HepG2 (cell line): ENCODE results near the gene SGPL1. TPM values are rescaled to one million over a fixed set of nuclear protein-coding genes. Genes with fewer than 3 reads are reported as not detected.

Source experiments
- JUND ChIP-seq: sonication (generic); formaldehyde crosslinking; IDR thresholded peaks from 2 replicates; pipeline ENCODE4 v1.8.0; 2022; ENCODE audit warnings: mild to moderate bottlenecking, missing genetic modification reagents
- KDM5B ChIP-seq: sonication (generic); formaldehyde crosslinking; IDR thresholded peaks from 2 replicates; pipeline ENCODE4 v1.4.0; 2020; ENCODE audit warnings: missing genetic modification reagents, mild to moderate bottlenecking, borderline replicate concordance
- NR2F2 ChIP-seq: IDR thresholded peaks from 2 replicates; pipeline ENCODE4 v1.6.1; 2012; ENCODE audit warnings: low read depth, inconsistent platforms, borderline replicate concordance
- RBM39 ChIP-seq: fragments of 200-400 bp; formaldehyde crosslinking; IDR thresholded peaks from one replicate; pipeline ENCODE4 v1.6.1; 2018; ENCODE audit warnings: antibody characterized with exemption, mild to moderate bottlenecking, low read depth, low read length; ENCODE audit not compliant: poor library complexity, severe bottlenecking
- REXO4 ChIP-seq: sonication (generic); formaldehyde crosslinking; IDR thresholded peaks from 2 replicates; pipeline ENCODE4 v1.8.0; 2022; ENCODE audit warnings: missing genetic modification reagents, mild to moderate bottlenecking, borderline replicate concordance
- SETDB1 ChIP-seq: sonication (generic); formaldehyde crosslinking; IDR thresholded peaks from 2 replicates; pipeline ENCODE4 v1.5.1; 2020; ENCODE audit warnings: missing genetic modification reagents, mild to moderate bottlenecking, borderline replicate concordance
- SP1 ChIP-seq, 2 experiments: fragments of 450-650 bp in 1 of 2; sonication (generic) in 1 of 2; formaldehyde crosslinking in 1 of 2; IDR thresholded peaks; 2 replicates each; pipeline versions ENCODE4 v1.4.0 to v1.6.1; 2016 to 2020; ENCODE audit warnings: missing genetic modification reagents in 1 of 2
- TCF7 ChIP-seq: sonication (generic); IDR thresholded peaks from 2 replicates; pipeline ENCODE4 v1.6.1; 2016; ENCODE audit warnings: antibody characterized with exemption, low read depth
- ZNF12 ChIP-seq: sonication (generic); formaldehyde crosslinking; IDR thresholded peaks from 2 replicates; pipeline ENCODE4 v1.5.0; 2020; ENCODE audit warnings: missing genetic modification reagents
- ZNF138 ChIP-seq: sonication (generic); formaldehyde crosslinking; IDR thresholded peaks from 2 replicates; pipeline ENCODE4 v1.5.0; 2020; ENCODE audit warnings: mild to moderate bottlenecking, low read depth, missing genetic modification reagents
- ZNF230 ChIP-seq: sonication (generic); formaldehyde crosslinking; IDR thresholded peaks from 2 replicates; pipeline ENCODE4 v1.4.0; 2020; ENCODE audit warnings: mild to moderate bottlenecking, missing genetic modification reagents
- ZNF234 ChIP-seq: sonication (generic); formaldehyde crosslinking; conservative IDR thresholded peaks from 2 replicates; pipeline ENCODE4 v1.5.1; 2020; ENCODE audit warnings: mild to moderate bottlenecking, missing genetic modification reagents
- ZNF382 ChIP-seq: sonication (generic); formaldehyde crosslinking; IDR thresholded peaks from 2 replicates; pipeline ENCODE4 v1.5.0; 2020; ENCODE audit warnings: missing genetic modification reagents, mild to moderate bottlenecking, borderline replicate concordance
- ZNF530 ChIP-seq: sonication (generic); formaldehyde crosslinking; IDR thresholded peaks from 2 replicates; pipeline ENCODE4 v1.5.0; 2020; ENCODE audit warnings: low read depth, mild to moderate bottlenecking, missing genetic modification reagents
- ZNF766 ChIP-seq: sonication (generic); formaldehyde crosslinking; IDR thresholded peaks from 2 replicates; pipeline ENCODE4 v1.5.0; 2020; ENCODE audit warnings: missing genetic modification reagents, borderline replicate concordance
- ZNF777 ChIP-seq: sonication (generic); formaldehyde crosslinking; IDR thresholded peaks from 2 replicates; pipeline ENCODE4 v1.4.0; 2020; ENCODE audit warnings: missing genetic modification reagents
- ZNF781 ChIP-seq: sonication (generic); formaldehyde crosslinking; IDR thresholded peaks from 2 replicates; pipeline ENCODE4 v1.5.1; 2020; ENCODE audit warnings: borderline replicate concordance, mild to moderate bottlenecking, missing genetic modification reagents; ENCODE audit errors: not compliant biosample characterization
- polyA plus RNA-seq, 8 experiments: library from polyadenylated mRNA; depleted of rRNA in 3 of 8; stranded (reverse) in 7 of 8; unstranded in 1 of 8; fragments of >200 nt; fragmentation: Illumina TruSeq in 4 of 8; extraction: Trizol in 4 of 8; gene quantifications; 2 replicates each; pipeline versions ENCODE4 v1.2.1 to v1.2.3, GENCODE V29; 2011 to 2016; ENCODE audit warnings: low read depth in 4 of 8, missing spikeins in 1 of 8, mixed read lengths in 1 of 8; ENCODE audit not compliant: insufficient read depth in 1 of 8
- total RNA-seq, 5 experiments: library from RNA; depleted of rRNA; stranded (reverse); fragments of >200 nt; fragmentation: Illumina TruSeq; extraction: Trizol; gene quantifications; 2 replicates each; pipeline ENCODE4 v1.2.3, GENCODE V29; 2016; ENCODE audit warnings: low read depth in 1 of 5
- TF ChIP-seq, protein P1 (sequence below): sonication (generic); formaldehyde crosslinking; conservative IDR thresholded peaks from 2 replicates; pipeline ENCODE4 v1.8.1; 2023; ENCODE audit warnings: missing genetic modification reagents
- TF ChIP-seq, protein P2 (sequence below): sonication (generic); formaldehyde crosslinking; IDR thresholded peaks from 2 replicates; pipeline ENCODE4 v1.8.1; 2022; ENCODE audit warnings: low read depth, mild to moderate bottlenecking, missing genetic modification reagents
- TF ChIP-seq, protein P3 (sequence below): sonication (generic); formaldehyde crosslinking; IDR thresholded peaks from 2 replicates; pipeline ENCODE4 v1.5.1; 2020; ENCODE audit warnings: missing genetic modification reagents, mild to moderate bottlenecking, borderline replicate concordance
- TF ChIP-seq, protein P4 (sequence below): sonication (generic); formaldehyde crosslinking; IDR thresholded peaks from 2 replicates; pipeline ENCODE4 v1.5.1; 2020; ENCODE audit warnings: mild to moderate bottlenecking, missing genetic modification reagents

The SGPL1 gene
- total and polyA plus RNA-seq, 2 of the 13 experiments (the other 11 are each of a cell fraction or from before 2014, with no cell fraction given) = 17.6 to 25.0 TPM

DNA sequence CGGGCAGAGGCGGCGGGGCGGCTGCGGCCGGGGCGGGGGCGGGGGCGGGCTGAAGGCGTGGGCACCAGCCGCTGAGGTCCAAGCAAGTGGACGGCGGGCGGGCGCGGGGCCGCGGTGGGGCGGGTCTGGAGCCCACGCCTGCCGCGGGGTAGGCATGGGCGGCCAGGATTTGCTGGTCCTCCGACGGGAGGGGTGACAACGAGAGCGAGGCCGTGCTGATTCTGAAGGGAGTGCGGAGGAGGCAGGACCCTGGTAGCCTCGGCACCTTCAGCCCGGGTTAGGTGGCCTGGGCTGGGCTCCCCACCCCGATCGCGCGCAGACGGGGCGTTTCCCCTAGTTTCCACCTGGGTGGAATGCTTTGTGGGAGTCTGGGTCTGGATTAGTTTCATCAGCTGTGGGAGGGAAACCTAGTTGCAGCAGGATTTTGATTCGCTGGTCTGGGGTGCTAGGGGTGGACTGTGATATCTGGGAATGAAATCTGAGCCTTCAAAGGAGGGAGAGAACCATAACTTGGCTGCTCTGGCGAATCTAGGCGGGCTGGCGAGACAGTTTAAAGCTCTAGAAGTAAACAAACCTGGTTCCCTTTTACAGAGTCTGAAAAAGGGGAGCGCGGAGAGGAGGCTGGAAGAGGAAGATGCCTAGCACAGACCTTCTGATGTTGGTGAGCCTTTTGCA lies 609 bp downstream of the SGPL1 start (continued):
- TF ChIP-seq REXO4 (no peak), JUND (no peak), RBM39 (no peak), ZNF781 (CRISPR knock-in tag) (no peak), SP1 (IDR thresholded peaks at IDR 0.05) (no peak), SP1 (CRISPR knock-in tag; IDR thresholded peaks at IDR 0.05) (no peak), ZNF766 (CRISPR knock-in tag) (no peak), KDM5B (no peak), ZNF138 (CRISPR knock-in tag) (0 out of 2 replicates have a peak, but pooled peaks have one; percentile 0), NR2F2 (no peak), TCF7 (no peak), ZNF530 (CRISPR knock-in tag) (no peak), ZNF777 (CRISPR knock-in tag) (peak; percentile 75), ZNF12 (CRISPR knock-in tag) (no peak), ZNF382 (CRISPR knock-in tag) (no peak), ZNF234 (CRISPR knock-in tag) (no peak), SETDB1 (CRISPR knock-in tag) (no peak), ZNF230 (no peak)
- TF ChIP-seq, protein P1, sequence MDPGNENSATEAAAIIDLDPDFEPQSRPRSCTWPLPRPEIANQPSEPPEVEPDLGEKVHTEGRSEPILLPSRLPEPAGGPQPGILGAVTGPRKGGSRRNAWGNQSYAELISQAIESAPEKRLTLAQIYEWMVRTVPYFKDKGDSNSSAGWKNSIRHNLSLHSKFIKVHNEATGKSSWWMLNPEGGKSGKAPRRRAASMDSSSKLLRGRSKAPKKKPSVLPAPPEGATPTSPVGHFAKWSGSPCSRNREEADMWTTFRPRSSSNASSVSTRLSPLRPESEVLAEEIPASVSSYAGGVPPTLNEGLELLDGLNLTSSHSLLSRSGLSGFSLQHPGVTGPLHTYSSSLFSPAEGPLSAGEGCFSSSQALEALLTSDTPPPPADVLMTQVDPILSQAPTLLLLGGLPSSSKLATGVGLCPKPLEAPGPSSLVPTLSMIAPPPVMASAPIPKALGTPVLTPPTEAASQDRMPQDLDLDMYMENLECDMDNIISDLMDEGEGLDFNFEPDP (CRISPR knock-in tag) = no peak
- TF ChIP-seq, protein P2, sequence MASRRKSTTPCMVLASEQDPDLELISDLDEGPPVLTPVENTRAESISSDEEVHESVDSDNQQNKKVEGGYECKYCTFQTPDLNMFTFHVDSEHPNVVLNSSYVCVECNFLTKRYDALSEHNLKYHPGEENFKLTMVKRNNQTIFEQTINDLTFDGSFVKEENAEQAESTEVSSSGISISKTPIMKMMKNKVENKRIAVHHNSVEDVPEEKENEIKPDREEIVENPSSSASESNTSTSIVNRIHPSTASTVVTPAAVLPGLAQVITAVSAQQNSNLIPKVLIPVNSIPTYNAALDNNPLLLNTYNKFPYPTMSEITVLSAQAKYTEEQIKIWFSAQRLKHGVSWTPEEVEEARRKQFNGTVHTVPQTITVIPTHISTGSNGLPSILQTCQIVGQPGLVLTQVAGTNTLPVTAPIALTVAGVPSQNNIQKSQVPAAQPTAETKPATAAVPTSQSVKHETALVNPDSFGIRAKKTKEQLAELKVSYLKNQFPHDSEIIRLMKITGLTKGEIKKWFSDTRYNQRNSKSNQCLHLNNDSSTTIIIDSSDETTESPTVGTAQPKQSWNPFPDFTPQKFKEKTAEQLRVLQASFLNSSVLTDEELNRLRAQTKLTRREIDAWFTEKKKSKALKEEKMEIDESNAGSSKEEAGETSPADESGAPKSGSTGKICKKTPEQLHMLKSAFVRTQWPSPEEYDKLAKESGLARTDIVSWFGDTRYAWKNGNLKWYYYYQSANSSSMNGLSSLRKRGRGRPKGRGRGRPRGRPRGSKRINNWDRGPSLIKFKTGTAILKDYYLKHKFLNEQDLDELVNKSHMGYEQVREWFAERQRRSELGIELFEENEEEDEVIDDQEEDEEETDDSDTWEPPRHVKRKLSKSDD (CRISPR knock-in tag) = peak; percentile 59; the same call in 1 of the 2 replicates
- TF ChIP-seq, protein P3, sequence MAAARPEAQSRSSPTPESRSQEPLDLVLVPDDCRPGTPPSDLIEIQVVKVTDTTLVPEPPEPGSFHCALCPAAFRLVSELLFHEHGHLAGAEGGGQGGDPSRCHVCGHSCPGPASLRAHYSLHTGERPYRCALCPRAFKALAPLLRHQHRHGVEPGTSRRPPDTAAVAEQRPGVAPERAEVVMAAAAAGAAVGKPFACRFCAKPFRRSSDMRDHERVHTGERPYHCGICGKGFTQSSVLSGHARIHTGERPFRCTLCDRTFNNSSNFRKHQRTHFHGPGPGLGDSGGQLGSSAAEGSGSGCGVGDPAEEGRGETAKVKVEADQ (CRISPR knock-in tag) = no peak
- TF ChIP-seq, protein P4, sequence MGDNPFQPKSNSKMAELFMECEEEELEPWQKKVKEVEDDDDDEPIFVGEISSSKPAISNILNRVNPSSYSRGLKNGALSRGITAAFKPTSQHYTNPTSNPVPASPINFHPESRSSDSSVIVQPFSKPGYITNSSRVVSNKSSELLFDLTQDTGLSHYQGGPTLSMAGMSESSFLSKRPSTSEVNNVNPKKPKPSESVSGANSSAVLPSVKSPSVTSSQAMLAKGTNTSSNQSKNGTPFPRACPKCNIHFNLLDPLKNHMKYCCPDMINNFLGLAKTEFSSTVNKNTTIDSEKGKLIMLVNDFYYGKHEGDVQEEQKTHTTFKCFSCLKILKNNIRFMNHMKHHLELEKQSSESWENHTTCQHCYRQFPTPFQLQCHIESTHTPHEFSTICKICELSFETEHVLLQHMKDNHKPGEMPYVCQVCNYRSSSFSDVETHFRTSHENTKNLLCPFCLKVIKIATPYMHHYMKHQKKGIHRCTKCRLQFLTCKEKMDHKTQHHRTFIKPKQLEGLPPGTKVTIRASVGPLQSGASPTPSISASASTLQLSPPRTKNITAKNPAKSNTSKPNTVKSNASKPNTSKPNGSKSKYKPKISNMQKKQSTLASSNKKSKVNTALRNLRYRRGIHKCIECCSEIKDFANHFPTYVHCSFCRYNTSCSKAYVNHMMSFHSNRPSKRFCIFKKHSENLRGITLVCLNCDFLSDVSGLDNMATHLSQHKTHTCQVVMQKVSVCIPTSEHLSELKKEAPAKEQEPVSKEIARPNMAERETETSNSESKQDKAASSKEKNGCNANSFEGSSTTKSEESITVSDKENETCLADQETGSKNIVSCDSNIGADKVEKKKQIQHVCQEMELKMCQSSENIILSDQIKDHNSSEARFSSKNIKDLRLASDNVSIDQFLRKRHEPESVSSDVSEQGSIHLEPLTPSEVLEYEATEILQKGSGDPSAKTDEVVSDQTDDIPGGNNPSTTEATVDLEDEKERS (CRISPR knock-in tag) = no peak
